HTERT RPE-1 (cell line): ENCODE data around the gene LMF2.

ENCODE experiments used
- in situ Hi-C: fragments of 300-500 bp; cut with MboI; formaldehyde crosslinking; loops from 4 replicates; pipeline ENCODE4 v1.14.3; 2020; ENCODE audit warnings: low sequenced_read_pairs

The LMF2 gene

DNA sequence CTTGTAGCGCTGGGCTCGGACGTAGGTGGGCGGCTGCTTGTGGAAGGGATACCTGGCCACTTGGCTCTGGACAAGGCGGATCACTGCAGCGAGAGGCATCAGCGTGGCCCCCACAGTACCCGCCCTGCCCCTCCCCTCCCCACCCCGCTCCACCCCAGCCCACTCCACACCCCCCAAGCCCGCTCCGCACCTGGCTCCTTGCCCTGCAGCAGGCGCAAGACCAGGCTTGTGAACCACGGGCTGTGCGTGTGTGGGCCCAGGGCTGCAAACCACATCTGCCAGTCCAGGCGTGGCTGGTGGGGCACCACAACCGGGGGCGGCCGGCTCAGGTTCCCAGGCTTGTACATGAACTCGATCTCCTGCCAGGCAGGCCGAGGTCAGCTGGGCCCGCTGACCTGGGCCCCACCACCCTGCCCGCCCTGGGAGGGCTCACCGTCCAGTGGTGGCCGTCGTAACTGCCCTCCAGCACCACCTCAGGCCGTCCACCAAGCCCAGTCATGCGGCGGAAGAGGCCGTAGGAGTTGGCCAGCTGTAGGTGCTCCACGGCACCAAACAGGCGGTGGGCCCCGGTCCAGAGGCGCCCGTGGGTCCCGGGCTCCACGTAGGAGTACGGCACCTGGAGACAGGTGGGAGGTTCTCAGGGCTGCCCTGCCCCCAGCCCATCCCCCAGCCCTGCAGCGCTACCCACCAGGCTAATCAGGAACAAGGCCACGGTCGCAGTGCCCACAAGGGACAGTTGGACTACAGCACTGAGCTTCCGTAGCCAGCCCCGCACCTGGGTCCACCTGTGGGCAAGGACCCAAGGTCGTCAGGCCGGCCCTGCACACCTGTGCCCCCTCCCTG, 2.9 kb downstream of the LMF2 start:
- in situ Hi-C loops: no loop called here

DNA sequence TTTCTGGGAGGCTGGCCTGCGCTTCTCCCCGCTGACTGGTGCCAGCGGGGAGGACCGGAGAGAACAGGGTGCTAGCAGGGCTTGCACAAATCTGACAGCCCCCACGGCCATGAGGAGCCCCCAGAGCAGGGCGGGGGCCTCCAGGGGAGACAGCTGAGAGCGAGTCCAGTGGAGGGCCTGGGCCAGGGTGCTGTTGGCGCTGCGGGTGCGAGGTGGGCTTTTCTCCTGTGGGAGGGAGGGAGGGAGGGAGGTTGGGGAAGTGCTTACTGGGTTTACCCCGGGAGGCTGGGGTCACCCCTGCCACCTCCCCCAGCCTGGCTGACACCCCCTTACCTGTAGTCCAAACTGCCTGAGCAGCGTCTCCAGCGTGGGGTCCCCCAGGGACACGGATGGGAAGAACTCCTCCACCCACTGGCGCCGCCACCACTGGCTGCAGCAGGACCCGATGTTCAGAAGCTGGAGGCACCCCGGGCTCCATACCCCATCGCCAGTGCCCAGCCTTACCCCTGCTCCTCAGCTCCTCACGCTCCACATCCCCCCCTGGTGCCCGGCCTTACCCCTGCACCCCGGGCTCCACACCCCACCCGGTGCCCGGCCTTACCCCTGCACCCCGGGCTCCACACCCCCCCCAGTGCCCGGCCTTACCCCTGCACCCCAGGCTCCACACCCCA, 3.9 kb downstream of the LMF2 start:
- in situ Hi-C loops: no loop called here

DNA sequence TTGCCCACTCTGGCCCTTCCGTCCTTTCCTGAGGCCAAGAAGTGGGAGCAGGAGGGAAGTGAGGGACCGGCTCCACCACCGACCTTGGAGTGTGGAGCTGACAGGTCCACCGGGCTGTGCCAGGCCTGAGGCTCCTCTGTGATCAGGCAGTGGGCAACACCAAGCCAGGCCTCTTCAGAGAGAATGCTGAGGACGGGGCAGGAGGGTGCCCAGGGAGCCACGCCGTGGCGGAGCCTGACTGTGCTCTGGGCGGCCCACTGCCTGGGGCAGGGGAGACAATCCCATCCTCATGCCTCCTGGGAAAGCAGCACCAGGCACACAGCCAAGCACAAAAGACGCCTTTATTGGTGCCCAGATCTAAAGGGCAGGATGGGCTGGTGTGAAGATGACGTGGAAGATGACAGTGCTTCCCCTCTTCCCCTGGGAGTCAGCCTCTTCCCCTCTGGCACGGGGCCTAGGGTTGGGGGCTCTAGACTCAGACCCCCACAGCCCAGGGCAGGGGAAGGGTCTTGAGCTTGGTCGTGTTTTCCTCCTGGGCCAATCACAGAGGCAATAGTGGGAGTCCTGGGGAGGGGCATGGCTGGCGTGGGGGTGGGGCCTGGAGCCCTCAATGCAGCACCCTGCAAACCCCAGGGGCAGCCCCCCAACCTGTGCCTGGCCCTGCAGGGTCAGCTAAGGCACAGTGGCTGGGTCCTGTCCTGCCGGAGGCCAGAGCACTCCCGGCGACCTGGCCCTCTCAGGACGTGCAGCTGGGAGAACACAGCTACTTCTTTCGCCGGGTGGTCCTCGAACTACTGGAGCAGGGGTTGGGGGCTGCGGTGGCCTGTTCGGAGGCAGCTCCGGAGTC, 4.7 kb downstream of the LMF2 start:
- in situ Hi-C loops: no loop called here

DNA sequence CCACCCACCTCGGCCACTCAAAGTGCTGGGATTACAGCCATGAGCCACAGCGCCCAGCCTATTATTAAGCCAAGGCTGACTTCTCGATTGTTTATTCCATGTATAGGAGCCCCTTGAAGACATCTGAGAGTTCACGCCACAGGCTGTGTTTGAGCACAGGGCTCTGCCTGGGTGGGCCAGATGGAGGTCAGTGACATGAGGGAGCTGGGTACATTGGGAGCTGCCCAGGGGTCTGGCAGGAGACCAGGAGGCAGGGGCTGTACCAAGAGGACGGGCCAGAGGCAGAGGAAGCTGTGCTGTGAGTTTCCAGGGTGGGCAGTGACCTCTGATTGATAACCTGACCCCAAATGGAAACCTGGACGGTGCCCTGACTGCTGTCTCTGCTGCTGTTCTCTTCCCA, 5.4 kb downstream of the LMF2 start:
- in situ Hi-C loops: no loop called here

DNA sequence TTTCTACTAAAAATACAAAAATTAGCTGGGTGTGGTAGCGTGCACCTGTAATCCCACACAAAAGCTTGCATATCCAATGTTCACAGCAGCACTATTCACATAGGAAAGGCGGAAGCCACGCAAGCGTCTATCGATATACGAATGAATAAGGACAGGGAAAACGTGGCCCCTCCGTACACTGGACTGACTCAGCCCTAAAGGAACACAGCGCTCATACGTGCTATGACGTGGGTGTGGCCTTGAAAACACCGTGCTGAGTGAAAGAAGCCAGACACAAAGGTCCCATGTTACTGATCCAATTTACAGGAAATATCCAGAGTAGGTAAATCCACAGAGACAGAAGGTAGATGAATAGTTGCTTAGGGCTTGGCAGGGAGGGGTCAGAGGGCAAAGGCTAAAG, 7.0 kb downstream of the LMF2 start:
- in situ Hi-C loops: no loop called here

DNA sequence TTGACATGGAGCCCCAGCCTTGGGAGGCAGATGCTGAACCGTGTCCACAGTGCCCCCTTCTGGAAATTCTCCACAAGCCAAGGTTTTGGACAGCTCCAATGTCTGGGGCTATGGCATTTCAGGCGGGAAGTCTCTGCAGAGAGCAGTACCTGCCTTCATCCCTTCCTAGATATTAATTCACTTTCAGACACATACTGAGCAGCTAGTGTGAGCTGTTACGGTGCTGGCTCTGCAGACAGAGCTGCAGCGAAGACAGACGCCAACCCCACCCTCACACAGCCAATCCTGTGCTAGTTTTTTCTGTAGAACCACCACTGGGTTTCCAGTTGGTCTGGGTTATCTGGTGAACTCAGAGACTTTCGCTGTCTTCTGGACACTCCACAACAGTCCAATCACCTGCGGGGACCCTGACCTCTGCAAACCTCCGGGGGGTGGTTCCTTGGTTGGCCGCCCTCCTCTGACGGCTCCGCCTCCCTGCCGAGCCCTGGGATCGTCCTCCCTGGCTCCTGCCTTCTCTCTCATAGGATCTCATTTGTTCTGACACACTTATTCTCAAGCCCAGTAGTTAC, 9.1 kb downstream of the LMF2 start:
- in situ Hi-C loops: no loop called here

DNA sequence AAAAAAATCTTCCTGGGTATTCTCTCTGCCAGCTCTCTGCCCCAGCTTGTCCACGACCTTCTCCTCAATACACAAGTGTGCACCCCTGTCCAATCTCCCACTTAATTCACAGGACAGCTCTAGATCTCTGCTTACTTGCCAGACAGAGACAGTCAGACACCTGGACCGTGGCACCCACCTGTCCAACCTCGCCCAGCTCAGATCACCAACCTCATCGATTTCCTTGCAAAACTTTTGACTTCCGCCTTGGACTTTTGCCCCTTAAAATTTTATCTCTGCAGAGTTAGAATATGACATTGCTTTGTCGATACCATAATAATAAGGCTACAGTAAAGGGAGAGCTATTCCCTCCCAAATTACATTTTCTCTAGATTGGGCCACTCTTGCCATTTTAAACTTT, 10.4 kb downstream of the LMF2 start:
- in situ Hi-C loops: no loop called here

DNA sequence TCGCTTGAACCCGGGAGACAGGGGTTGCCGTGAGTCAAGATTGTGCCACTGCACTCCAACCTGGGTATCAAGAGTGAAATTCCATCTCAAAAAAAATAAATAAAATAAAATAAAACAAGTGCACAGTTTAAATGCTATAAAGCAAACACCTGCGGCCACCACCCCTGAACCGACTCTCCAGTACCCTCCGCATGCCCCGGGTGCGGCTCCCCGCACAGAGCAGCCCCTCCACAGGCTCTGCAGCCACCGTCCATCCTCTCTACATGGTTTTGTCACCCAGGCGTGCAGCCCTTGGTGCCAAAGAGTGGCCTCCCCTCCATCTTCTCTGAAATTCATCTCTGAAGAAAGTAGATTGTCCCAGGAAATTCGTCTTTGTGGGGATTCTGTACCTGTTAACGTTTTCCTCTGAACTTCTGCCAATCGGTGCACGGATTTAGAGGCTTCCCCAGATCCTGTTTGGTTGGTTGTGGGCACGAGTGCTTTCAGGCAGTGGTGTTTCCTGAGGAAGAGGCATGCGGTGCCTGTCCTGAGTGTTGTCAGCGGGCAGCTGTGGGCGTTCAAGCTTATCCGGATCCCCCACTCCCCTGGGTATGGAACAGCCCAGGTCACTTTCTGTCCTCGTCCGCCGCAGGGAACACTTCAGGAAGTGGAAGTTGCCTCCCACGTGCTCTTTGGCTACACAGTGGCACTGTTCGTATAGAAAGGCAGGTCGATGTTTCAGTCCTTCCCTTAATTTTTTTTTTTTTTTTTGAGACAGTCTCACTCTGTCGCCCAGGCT, 16.8 kb downstream of the LMF2 start:
- in situ Hi-C loops: no loop called here

DNA sequence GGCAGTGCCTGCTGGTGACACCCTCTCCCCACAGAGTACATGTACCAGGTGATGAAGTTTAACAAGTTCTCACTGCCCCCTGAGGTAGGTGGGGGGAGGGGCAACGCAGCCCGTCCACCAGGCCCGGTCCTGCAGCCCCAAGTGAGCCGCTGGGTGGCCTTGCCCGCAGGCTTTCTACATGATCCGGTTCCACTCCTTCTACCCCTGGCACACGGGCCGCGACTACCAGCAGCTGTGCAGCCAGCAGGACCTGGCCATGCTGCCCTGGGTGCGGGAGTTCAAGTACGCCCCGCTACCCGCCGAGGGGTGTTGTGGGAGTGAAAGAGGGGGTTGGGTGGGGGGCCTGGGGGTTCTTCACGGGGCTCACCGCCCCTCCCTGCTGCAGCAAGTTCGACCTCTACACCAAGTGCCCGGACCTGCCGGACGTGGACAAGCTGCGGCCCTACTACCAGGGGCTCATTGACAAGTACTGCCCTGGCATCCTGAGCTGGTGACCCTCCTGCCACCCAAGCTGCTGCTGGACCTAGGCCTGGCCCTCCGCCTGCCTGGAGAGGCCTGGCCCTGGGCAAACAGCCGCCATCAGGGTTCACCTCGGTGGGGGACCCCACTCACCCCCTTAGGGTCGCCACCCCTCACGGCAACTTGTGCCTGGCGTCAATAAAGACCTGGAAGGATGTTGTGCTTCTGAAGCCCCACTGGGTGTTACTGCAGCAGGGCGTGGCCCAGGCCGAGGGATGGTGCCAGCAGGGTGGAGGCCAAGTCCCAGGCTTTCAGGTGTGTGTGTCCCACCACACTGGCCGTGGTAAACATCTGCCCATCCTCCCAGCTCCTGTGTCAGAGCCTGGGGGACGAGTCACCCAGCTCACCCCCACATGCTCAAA, 17.9 kb downstream of the LMF2 start:
- in situ Hi-C loops: no loop called here

DNA sequence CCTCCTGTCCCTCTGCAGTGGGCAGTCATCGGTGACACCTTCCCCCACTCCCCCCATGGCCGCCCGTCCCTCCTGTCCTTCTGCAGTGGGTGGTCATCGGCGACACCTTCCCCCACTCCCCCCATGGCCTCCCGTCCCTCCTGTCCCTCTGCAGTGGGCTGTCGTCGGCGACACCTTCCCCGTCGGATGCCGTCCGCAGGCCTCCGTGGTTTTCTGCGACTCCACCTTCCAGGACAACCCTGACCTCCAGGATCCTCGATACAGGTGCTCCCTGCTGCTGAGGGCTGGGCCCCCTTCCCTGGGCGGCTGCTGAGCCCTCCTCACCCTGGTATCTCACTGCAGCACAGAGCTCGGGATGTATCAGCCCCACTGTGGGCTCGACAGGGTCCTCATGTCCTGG, 18.6 kb downstream of the LMF2 start:
- in situ Hi-C loops: no loop called here

DNA sequence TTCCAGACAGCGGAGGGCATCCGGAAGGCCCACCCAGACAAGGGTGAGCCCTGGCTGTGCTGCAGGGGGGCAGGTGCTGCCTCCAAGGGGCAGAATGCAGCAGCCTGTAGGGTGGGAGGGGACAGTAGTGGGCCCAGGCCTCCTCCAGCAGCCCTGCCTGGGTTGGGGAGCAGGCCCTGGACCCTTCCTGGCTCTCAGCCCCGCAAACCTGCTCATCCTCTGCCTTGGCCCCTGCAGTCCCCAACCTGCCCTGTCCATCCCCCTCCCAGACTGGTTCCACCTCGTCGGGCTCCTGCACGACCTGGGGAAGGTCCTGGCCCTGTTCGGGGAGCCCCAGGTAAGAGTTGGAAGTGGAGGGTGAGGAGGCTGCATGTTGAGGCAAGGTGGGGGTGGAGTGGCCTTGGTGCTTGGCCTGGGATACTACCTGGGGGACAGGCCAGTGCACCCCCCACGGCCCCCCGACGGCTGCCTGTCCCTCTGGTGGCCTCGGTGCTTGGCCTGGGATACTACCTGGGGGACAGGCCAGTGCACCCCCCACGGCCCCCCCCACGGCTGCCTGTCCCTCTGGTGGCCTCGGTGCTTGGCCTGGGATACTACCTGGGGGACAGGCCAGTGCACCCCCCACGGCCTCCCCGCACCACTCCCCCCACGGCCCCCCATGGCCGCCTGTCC, 19.4 kb downstream of the LMF2 start:
- in situ Hi-C loops: no loop called here

DNA sequence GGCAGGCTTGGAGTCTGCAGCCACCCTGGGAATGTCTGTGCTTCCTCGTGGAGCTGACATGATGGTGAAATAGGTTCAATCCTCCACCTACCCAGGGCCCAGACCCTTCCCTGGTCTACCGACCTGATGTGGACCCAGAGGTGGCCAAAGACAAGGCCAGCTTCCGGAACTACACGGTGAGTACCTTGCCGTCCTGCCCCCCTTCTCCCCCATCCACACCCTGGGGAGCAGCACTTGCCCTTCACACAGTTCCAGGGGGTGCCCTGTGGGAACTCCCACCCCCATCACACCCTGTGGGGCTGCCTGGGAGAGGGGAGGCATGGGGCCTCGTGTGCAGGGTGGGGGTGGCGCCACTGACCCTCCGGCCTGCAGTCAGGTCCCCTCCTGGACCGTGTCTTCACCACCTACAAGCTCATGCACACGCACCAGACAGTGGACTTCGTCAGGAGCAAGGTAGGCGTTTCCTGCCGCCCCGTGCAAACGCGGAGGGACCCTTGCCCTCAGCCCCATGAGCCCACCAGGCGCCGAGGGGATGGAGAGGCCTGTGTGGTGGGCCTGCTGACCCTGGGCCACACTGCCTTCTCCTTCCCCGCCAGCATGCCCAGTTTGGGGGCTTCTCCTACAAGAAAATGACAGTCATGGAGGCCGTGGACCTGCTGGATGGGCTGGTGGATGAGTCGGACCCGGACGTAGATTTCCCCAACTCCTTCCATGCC, 20.1 kb downstream of the LMF2 start:
- in situ Hi-C loops: no loop called here

DNA sequence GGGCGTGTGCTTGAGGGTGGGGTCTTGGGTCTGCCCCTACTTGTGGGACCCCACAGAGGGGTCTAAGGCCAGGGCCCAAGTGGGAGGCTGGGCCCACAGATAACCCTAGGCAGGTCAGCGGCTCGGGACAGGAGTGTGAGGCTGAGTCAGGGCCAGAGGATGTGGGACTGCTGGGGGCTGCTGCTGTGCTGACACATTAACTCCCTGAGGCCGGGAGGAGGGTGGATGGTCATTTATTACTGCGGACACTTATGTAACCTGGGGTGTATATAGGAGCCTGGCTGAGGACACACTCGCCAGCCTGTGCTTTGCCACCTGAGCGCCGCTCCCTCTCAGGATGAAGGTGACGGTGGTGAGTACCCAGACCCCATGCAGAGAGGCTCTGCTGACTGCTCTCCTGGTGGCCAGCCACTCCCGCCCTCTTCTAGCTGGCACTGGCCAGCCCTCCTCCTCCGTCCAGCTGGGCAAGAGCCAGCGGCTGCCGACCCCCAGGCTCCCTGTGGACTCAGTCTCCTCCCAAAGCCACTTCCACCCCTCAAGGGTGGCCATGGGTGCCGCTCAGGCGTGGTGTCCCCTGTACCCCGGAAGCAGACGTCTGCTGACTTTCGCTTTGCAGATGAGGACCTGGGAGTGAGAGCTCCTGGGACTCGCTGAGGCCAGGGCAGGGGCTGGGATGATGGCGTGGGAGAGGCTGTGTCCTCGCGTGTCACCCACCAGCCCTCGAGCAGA, 20.8 kb downstream of the LMF2 start, which contains the start of gene MIOX:
Gene MIOX, plus strand, starts transcription at position 299 of the 729 bp plus-strand sequence. Its CDS starts 39 bp downstream, at position 338.
- in situ Hi-C loops: no loop called here

DNA sequence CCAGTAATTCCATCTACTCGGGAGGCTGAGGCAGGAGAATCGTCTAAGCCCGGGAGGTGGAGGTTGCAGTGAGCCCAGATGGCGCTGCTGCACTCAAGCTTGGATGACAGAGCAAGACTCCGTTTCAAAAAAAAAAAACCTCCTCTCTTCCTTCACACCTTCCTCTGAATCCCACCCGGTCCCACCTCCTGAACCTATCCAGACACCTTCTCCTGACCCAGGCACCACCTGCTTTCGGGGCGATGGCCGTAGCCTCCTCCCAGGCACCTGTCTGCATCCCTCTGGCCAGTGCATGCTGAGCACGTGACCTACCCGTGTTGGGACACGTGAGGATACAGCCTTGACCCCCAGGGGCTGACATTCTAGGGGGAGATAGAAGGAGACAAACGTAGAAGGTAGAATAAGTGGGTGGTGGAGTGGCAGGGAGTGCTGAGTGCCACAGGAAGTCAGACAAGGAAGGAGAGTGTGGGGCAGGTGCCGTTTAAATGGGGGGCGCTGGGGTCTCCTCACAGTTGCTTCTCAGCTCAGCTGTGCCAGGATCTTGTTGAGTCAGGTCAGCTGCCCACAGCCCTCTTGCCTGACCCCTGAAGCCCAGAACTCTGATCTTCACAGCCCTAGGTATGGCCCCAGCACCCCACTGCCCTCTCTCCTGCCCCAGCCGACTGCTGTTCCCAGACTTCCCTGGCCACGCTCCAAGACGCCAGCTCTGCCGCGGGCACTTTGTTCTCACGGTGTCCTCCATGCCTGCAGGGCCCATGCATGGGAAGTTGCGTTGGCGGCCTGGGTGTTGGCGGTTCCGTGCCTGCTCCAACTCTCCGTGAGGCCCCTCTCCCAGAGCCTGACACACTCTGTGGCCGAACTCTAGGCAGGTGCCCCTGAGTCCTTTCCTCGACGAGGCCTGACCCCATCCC, 22.0 kb downstream of the LMF2 start:
- in situ Hi-C loops: no loop called here

DNA sequence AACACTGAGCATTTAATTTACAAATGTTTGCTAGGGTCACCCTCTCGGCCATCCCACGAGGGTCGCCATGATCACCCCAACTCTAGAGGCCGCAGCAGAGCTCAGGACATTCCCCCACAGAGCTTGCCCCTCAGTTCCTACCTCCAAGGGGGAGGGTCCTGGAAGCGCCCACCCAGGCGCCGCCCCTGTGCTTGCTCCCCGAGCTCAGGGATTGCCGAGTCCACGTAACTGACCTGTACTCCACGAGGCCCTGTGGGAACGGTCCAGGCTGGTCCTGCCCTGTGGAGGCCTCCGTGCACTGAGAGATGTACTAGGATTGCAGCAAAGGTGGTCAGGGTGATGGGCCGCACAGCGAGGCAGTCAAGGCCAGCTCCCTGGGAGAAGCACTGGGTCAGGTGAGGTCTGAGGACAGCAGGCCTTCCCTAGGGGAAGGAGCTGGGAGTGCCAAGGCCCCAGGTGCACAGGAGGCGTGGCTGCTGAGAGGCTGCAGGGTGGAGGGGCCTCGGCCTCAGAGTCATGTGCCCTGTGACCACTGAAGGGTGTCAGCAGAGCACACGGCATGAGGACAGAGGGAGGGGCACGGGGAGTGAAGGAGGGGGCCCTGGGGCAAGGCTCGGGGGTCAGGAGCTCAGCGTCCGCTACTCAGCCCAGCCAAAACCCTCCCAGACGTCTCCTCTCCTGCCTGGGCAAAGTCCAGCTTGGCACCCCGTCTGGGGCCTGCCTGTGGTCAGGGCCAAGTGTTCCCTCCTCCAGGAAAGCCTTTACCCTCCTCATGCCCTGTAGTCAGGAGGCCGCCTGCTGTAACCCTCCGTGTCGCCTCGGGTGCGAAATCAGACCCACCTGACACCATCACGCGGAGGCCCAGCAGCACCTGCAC, 23.3 kb downstream of the LMF2 start:
- in situ Hi-C loops: no loop called here

DNA sequence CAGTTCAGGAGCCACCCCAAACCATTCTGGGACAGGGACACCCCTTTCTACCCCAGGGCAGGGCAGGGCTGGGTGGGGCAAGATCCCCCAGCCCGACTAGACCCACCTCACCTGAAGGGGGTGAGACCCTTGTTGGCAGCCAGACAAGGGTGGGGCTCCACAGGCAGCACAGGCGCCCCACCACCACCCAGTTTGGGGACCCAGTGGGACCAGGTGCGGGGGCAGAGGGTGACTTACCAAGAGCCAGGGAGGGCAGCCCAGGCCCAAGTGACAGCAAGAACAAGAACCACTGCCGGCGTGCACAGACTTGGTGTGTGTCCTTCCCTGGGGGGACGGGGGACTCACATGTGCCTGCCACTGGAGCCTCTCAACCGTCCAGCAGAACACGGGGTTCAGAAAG, 23.9 kb downstream of the LMF2 start:
- in situ Hi-C loops: no loop called here
